MM.1S (cell line): ENCODE measurements around the gene ADAMTS6.

Source experiments
- EZH2 ChIP-seq: fragments of 300-600 bp; sonication (generic); optimal IDR thresholded peaks from 2 replicates; pipeline ENCODE3; 2017; ENCODE audit warnings: low read depth, mild to moderate bottlenecking, antibody characterized with exemption, low read length, mixed read lengths
- TF ChIP-seq, protein P1 (sequence below): fragments of 300-600 bp; sonication (generic); IDR thresholded peaks from 2 replicates; pipeline ENCODE4 v1.5.1; 2016; ENCODE audit warnings: antibody characterized with exemption, low read length, mixed read lengths

DNA sequence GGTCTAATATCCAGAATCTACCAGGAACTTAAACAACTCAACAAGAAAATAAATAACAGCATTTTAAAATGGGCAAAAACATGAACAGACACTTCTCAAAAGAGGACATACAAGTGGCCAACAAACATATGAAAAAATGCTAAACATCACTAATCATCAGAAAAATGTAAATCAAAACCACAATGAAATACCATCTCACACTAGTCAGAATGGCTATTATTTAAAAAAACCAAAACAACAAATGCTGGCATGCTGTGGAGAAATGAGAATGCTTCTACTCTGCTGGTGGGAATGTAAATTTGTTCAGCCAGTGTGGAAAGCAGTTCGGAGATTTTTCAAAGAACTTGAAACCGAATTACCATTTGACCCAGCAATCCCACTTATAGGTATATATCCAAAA is 63.1 kb downstream of the ADAMTS6 start:
- TF ChIP-seq, protein P1, sequence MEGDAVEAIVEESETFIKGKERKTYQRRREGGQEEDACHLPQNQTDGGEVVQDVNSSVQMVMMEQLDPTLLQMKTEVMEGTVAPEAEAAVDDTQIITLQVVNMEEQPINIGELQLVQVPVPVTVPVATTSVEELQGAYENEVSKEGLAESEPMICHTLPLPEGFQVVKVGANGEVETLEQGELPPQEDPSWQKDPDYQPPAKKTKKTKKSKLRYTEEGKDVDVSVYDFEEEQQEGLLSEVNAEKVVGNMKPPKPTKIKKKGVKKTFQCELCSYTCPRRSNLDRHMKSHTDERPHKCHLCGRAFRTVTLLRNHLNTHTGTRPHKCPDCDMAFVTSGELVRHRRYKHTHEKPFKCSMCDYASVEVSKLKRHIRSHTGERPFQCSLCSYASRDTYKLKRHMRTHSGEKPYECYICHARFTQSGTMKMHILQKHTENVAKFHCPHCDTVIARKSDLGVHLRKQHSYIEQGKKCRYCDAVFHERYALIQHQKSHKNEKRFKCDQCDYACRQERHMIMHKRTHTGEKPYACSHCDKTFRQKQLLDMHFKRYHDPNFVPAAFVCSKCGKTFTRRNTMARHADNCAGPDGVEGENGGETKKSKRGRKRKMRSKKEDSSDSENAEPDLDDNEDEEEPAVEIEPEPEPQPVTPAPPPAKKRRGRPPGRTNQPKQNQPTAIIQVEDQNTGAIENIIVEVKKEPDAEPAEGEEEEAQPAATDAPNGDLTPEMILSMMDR = no peak
- no peak for TF ChIP-seq EZH2
